NCI-H1092 treated with DMSO at 0.1 percent for 48 hours (cell line): Measurements from ENCODE around the gene APOBEC3G.
"Not testable (repeated sequence)": the region's sequence is repeated elsewhere in the genome, so short reads cannot be mapped to it uniquely, and the experiment has no call there.

ENCODE experiments used
- DNase-seq: peaks from one replicate; lab custom pipeline; 2025; lab: John Stamatoyannopoulos, UW

The APOBEC3G gene

GRCh38 chr22:39068033-39068785, 8.9 kb upstream of the APOBEC3G start:
- DNase-seq: no peak

GRCh38 chr22:39070186-39070585, 6.9 kb upstream of the APOBEC3G start:
- DNase-seq: no peak

- DNase-seq: not testable (repeated sequence)
Observed at GRCh38 chr22:39072581-39072981, 4.5 kb upstream of the APOBEC3G start.

GRCh38 chr22:39073981-39074380, 3.1 kb upstream of the APOBEC3G start:
- DNase-seq: no peak

- DNase-seq: not testable (repeated sequence)
Observed at GRCh38 chr22:39076155-39077025, 685 bp upstream of the APOBEC3G start.

GRCh38 chr22:39077912-39078311, 837 bp downstream of the APOBEC3G start:
- not testable (repeated sequence) for DNase-seq

GRCh38 chr22:39078329-39078728, 1.3 kb downstream of the APOBEC3G start:
- no peak for DNase-seq

GRCh38 chr22:39079054-39079637, 2.1 kb downstream of the APOBEC3G start:
- not testable (repeated sequence) for DNase-seq

- DNase-seq: no peak
Observed at GRCh38 chr22:39080052-39080762, 3.1 kb downstream of the APOBEC3G start.

- no peak for DNase-seq
Observed at GRCh38 chr22:39081016-39081415, 3.9 kb downstream of the APOBEC3G start.

GRCh38 chr22:39081598-39081997, 4.5 kb downstream of the APOBEC3G start:
- no peak for DNase-seq

GRCh38 chr22:39083212-39084165, 6.4 kb downstream of the APOBEC3G start:
- no peak for DNase-seq

GRCh38 chr22:39084666-39085065, 7.6 kb downstream of the APOBEC3G start:
- no peak for DNase-seq

GRCh38 chr22:39087098-39087497, 10.0 kb downstream of the APOBEC3G start:
- DNase-seq: no peak

GRCh38 chr22:39087881-39088684, 11.0 kb downstream of the APOBEC3G start:
- DNase-seq: no peak

GRCh38 chr22:39088685-39089032, 11.6 kb downstream of the APOBEC3G start:
- no peak for DNase-seq

GRCh38 chr22:39089928-39090327, 12.9 kb downstream of the APOBEC3G start:
- no peak for DNase-seq

GRCh38 chr22:39090426-39091064, 13.5 kb downstream of the APOBEC3G start:
- DNase-seq: no peak
